ENCODE results near the gene CNPY3. TPM values are rescaled to one million over a fixed set of nuclear protein-coding genes. Genes with fewer than 3 reads are reported as not detected.

Gene CNPY3
- total and polyA plus RNA-seq, 2 donors (not counting 1 experiment from before 2014, with no cell fraction given): 30.3 to 30.4 TPM

- no peak overlapping the region for H3K9ac ChIP-seq (ENCODE audit: insufficient read depth, low read length)
- no peak overlapping the region for H2AFZ ChIP-seq (ENCODE audit: low read length)
- H3K36me3 ChIP-seq (ENCODE audit: control insufficient read depth, insufficient read depth, low read length): peaks cover 3% of the 10 kb centered on the region
- no peak for DNase-seq (ENCODE audit: low read depth in 2 of 2)
- H4K20me1 ChIP-seq (ENCODE audit: control insufficient read depth, extremely low read depth, insufficient read depth, low read length): no peaks in the 10 kb centered on the region
- H3K79me2 ChIP-seq (ENCODE audit: control insufficient read depth, insufficient read depth, low read length): peaks cover 23% of the 10 kb centered on the region
- H3K4me2 ChIP-seq (ENCODE audit: extremely low read depth, insufficient read depth, low read length): no peak overlapping the region
- H3K9me3 ChIP-seq (ENCODE audit: control insufficient read depth, insufficient read depth, low read depth, low read length): no peaks in the 10 kb centered on the region
- no peak overlapping the region for H3K27ac ChIP-seq (ENCODE audit: insufficient read depth, low read length)
- H3K27me3 ChIP-seq (ENCODE audit: control insufficient read depth, insufficient read depth, low read length): no peaks in the 10 kb centered on the region
- H3K4me1 ChIP-seq (ENCODE audit: control insufficient read depth, extremely low read depth, insufficient read depth, low read length): peaks cover 15% of the 10 kb centered on the region
- no peak for TF ChIP-seq EZH2 (IDR thresholded peaks at IDR 0.05; ENCODE audit: low read length, missing control alignments)
- H3K4me3 ChIP-seq (replicated peaks in 1 of 4; ENCODE audit: control extremely low read depth in 1 of 4, insufficient read depth in 1 of 4, low read depth in 3 of 4, low read length in 4 of 4): no peak overlapping the region
Observed at GRCh38 chr6:42981836-42982235, 52.6 kb downstream of the CNPY3 start.

- H3K36me3 ChIP-seq (ENCODE audit: control insufficient read depth, insufficient read depth, low read length): peaks cover 3% of the 10 kb centered on the region
- no peaks in the 10 kb centered on the region for H3K9me3 ChIP-seq (ENCODE audit: control insufficient read depth, insufficient read depth, low read depth, low read length)
- peak within 1 kb of the TSS; percentile 68 to 80 (median 70) for H3K4me3 ChIP-seq (replicated peaks in 1 of 4; ENCODE audit: control extremely low read depth in 1 of 4, insufficient read depth in 1 of 4, low read depth in 3 of 4, low read length in 4 of 4)
- peak within 1 kb of the TSS; percentile 89 for H3K4me2 ChIP-seq (ENCODE audit: extremely low read depth, insufficient read depth, low read length)
- H2AFZ ChIP-seq (ENCODE audit: low read length): peak within 1 kb of the TSS; percentile 87
- no peaks in the 10 kb centered on the region for H4K20me1 ChIP-seq (ENCODE audit: control insufficient read depth, extremely low read depth, insufficient read depth, low read length)
- peak within 1 kb of the TSS; percentile 65 for H3K9ac ChIP-seq (ENCODE audit: insufficient read depth, low read length)
- H3K79me2 ChIP-seq (ENCODE audit: control insufficient read depth, insufficient read depth, low read length): peaks cover 13% of the 10 kb centered on the region
- H3K27me3 ChIP-seq (ENCODE audit: control insufficient read depth, insufficient read depth, low read length): no peaks in the 10 kb centered on the region
- TF ChIP-seq EZH2 (IDR thresholded peaks at IDR 0.05; ENCODE audit: low read length, missing control alignments): no peak
- no peak for TF ChIP-seq CTCF (conservative IDR thresholded peaks at IDR 0.05 in 1 of 2, IDR thresholded peaks at IDR 0.05 in 1 of 2; ENCODE audit: low read depth in 1 of 2, low read length in 2 of 2)
- DNase-seq (ENCODE audit: low read depth in 2 of 2): peak; percentile 98 to 99
- H3K4me1 ChIP-seq (ENCODE audit: control insufficient read depth, extremely low read depth, insufficient read depth, low read length): peaks cover 15% of the 10 kb centered on the region
- H3K27ac ChIP-seq (ENCODE audit: insufficient read depth, low read length): peak within 1 kb of the TSS; percentile 52
Observed at GRCh38 chr6:42984001-42984923, 55.0 kb downstream of the CNPY3 start, which contains the start of gene PPP2R5D. TSS of gene PPP2R5D (plus strand) at chr6:42984570. CDS start at chr6:42984678, 108 bp downstream.

GRCh38 chr6:42984924-42985475 lies 55.7 kb downstream of the CNPY3 start:
- H3K27ac ChIP-seq (ENCODE audit: insufficient read depth, low read length): peak overlapping the region; percentile 51
- H2AFZ ChIP-seq (ENCODE audit: low read length): peak overlapping the region; percentile 34
- peak overlapping the region; percentile 61 to 80 (median 70) for H3K4me3 ChIP-seq (replicated peaks in 1 of 4; ENCODE audit: control extremely low read depth in 1 of 4, insufficient read depth in 1 of 4, low read depth in 3 of 4, low read length in 4 of 4)
- no peaks in the 10 kb centered on the region for H3K27me3 ChIP-seq (ENCODE audit: control insufficient read depth, insufficient read depth, low read length)
- peaks cover 3% of the 10 kb centered on the region for H3K36me3 ChIP-seq (ENCODE audit: control insufficient read depth, insufficient read depth, low read length)
- peak overlapping the region; percentile 65 for H3K9ac ChIP-seq (ENCODE audit: insufficient read depth, low read length)
- peak; percentile 11 to 24 for DNase-seq (ENCODE audit: low read depth in 2 of 2)
- no peaks in the 10 kb centered on the region for H4K20me1 ChIP-seq (ENCODE audit: control insufficient read depth, extremely low read depth, insufficient read depth, low read length)
- peaks cover 13% of the 10 kb centered on the region for H3K79me2 ChIP-seq (ENCODE audit: control insufficient read depth, insufficient read depth, low read length)
- peak overlapping the region; percentile 78 for H3K4me2 ChIP-seq (ENCODE audit: extremely low read depth, insufficient read depth, low read length)
- peaks cover 10% of the 10 kb centered on the region for H3K4me1 ChIP-seq (ENCODE audit: control insufficient read depth, extremely low read depth, insufficient read depth, low read length)
- H3K9me3 ChIP-seq (ENCODE audit: control insufficient read depth, insufficient read depth, low read depth, low read length): no peaks in the 10 kb centered on the region
- TF ChIP-seq CTCF (conservative IDR thresholded peaks at IDR 0.05 in 1 of 2, IDR thresholded peaks at IDR 0.05 in 1 of 2; ENCODE audit: low read depth in 1 of 2, low read length in 2 of 2) (no peak), EZH2 (IDR thresholded peaks at IDR 0.05; ENCODE audit: low read length, missing control alignments) (no peak)

Data from fibroblast of lung (primary cell).